NOMO-1 treated with dmso at 0.1 percent for 144 hours (cell line): ENCODE data around the gene COL24A1.
"Not testable (repeated sequence)": the region's sequence is repeated elsewhere in the genome, so short reads cannot be mapped to it uniquely, and the experiment has no call there.

ENCODE experiments used
- DNase-seq: peaks from one replicate; lab custom pipeline; 2025; ENCODE audit not compliant: unreplicated experiment; lab: John Stamatoyannopoulos, UW

COL24A1 gene

GRCh38 chr1:85900921-85901320, 255.7 kb downstream of the COL24A1 start:
- DNase-seq, result no peak

- no peak for DNase-seq
These were observed 257.7 kb downstream of the COL24A1 start for GRCh38 chr1:85898861-85899260.

- DNase-seq, result no peak
These were observed 261.9 kb downstream of the COL24A1 start for GRCh38 chr1:85894651-85895050.

- DNase-seq, result no peak
These were observed 264.2 kb downstream of the COL24A1 start for GRCh38 chr1:85892366-85892765.

- no peak for DNase-seq
These were observed 266.7 kb downstream of the COL24A1 start for GRCh38 chr1:85889870-85890269.

- DNase-seq, result no peak
These were observed 267.7 kb downstream of the COL24A1 start for GRCh38 chr1:85888921-85889320.

GRCh38 chr1:85884372-85885035, 272.1 kb downstream of the COL24A1 start:
- peak; percentile 23 for DNase-seq

GRCh38 chr1:85867189-85867588, 289.4 kb downstream of the COL24A1 start:
- no peak for DNase-seq

DNA sequence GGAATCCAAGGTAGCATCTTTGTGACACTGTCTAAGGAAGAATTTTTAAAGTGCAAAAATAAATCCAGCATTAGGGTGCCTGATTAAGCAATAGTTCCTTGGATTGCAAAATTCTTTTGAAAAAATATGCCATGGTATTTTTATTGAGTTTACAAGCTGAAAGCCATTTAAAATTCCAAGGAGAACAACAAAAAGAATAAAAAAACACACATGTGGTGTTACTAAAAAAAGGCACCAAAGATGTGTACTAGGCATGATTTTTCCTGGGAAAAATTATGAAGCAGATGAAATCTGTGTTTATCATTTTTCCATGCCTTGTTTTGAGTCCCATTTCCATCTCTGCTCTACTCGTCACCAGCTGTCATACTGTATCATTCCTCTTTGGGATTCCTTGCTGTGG, 291.4 kb downstream of the COL24A1 start:
- no peak for DNase-seq

- no peak for DNase-seq
These were observed 291.8 kb downstream of the COL24A1 start for GRCh38 chr1:85864727-85865126.

GRCh38 chr1:85863639-85864038, 292.9 kb downstream of the COL24A1 start:
- not testable (repeated sequence) for DNase-seq

- DNase-seq, result no peak
These were observed 294.1 kb downstream of the COL24A1 start for GRCh38 chr1:85862456-85862855.

- no peak for DNase-seq
These were observed 298.6 kb downstream of the COL24A1 start for GRCh38 chr1:85857991-85858390.

- no peak for DNase-seq
These were observed 306.3 kb downstream of the COL24A1 start for GRCh38 chr1:85850238-85850637.

GRCh38 chr1:85849660-85850059, 306.9 kb downstream of the COL24A1 start:
- no peak for DNase-seq

- DNase-seq, result no peak
These were observed 309.2 kb downstream of the COL24A1 start for GRCh38 chr1:85847356-85847755.

DNA sequence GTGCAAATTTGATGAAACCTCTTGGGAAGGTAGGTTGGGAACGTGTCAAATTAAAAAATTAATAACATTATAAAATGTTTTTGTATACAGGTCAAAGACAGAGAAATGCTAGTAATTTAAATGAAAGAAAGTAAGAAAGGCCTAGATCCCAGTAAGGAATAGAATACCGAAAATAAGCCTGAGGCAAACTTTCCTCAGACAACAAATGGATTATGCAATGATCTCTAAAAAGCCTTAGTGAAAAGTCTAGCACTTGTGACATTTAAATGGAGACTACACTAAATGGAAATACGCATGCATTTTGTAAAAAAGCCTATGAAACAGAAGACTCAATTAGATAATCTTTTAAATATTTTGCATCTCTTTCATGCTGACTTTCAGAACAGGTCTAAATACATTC, 309.9 kb downstream of the COL24A1 start:
- DNase-seq, result no peak

- no peak for DNase-seq
These were observed 317.1 kb downstream of the COL24A1 start for GRCh38 chr1:85839459-85839858.

DNA sequence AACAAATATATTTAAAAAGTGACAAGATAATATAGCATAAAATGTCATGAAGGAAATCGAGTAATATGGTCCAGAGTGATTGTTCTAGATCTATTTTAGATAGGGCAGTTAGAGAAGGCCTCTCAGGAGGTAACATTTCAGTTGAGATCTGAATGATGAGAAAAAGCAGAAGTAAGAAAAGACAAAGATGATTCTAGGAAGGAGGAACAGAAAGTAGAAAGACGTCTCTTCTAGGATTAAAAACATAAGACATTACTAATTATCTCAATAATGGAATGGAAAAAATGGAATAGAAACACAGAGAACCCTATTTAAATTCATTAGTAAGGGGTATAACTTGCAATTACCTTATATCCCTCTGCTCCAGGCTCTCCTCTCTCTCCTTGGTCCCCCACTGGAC, 318.3 kb downstream of the COL24A1 start:
- peak; percentile 22 for DNase-seq

DNA sequence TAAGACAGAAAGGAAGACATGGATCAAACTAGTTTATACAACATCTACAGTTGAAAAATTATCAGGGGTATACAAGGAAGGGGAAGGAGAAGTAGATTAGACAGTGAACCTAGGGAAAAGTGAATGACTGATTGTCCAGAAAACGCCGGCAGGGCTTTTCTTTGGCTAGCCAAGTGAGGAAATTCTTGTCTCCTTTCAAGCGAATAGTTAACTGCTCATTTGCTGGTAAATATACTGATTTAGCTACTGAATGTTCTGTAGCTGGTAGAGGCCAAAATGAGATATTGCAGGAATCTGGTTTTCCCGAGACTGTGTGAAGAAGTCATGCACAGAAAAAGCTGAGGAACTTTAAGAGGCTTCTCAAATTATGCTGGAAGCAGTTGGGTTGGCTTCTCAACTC, 319.8 kb downstream of the COL24A1 start:
- no peak for DNase-seq

DNA sequence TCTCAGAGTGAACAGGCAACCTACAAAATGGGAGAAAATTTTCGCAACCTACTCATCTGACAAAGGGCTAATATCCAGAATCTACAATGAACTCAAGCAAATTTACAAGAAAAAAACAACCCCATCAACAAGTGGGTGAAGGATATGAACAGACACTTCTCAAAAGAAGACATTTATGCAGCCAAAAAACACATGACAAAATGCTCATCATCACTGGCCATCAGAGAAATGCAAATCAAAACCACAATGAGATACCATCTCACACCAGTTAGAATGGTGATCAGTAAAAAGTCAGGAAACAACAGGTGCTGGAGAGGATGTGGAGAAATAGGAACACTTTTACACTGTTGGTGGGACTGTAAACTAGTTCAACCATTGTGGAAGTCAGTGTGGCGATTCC, 323.4 kb downstream of the COL24A1 start:
- DNase-seq, result not testable (repeated sequence)

DNA sequence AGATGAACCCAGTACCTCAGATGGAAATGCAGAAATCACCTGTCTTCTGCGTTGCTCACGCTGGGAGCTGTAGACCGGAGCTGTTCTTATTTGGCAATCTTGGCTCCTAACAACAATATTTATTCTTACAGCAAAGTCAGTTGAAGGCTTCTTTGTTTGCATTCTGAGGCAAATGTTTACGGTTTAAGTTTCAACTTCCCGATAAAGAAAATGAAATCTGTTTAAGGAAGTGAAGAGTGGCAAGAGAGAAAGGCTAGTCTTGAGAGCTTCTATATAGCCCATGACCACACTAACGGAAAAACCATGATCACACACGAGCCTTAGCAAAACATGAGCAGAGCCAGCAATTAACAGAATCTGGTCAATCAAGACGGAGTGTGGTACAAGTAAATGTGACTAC, 325.7 kb downstream of the COL24A1 start:
- peak; percentile 0 for DNase-seq

DNA sequence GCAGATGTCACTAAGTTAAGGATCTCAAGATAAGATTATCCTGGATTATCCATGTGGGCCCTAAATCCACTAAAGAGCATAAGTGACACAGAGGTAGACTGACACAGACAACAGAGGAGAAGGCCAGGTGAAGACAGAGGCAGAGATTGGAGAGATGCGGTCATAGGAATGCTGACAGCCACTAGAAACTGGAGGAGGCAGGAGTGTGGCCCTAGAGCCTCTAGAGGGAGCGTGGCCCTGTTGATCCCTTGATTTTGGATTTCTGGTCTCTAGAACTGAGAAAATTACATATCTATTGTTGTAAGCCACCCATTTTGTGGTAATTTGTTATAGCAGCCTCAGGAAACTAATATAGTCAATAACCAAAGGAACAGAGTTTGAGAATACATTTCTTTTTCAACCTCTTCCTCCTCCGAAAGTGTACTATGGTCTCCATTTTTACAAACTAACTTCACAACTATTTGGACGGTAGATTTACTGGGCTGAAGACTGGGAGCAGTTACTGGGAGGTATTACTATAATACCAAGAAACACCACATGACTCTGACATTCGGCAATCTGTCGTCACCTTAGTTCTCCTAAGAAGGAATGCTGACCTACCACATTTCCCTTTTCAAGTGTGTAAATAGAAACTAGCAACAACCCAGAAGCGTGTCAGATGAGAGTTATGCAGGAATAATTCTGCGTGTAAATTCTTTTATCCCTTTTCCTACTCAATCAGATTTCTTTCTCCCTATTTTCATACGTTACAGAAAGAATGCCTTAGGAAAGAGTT, 332.3 kb downstream of the COL24A1 start:
- no peak for DNase-seq
